ENCODE data around the gene SPP1. TPM values are rescaled to one million over a fixed set of nuclear protein-coding genes. Genes with fewer than 3 reads are reported as not detected.

The SPP1 gene
- total RNA-seq, 4 donors from 2014 or later: 5.6 to 37.8 (median 10.3) TPM

- 86% methylated on average over 5 of the region's 21 CpGs; no CpG with 5 or more reads in 1 of the 2 donors for WGBS, 2 donors (ENCODE audit: low coverage in 1 of 2)
Observed at GRCh38 chr4:87965501-87965975, 10.0 kb upstream of the SPP1 start.

GRCh38 chr4:87966095-87966496, 9.4 kb upstream of the SPP1 start:
- Histone ChIP-seq H3K27ac (no peak overlapping the region), H3K4me3 (no peak overlapping the region), H3K27me3 (peaks cover 5% of the 10 kb centered on the region), H3K4me1 (no peaks in the 10 kb centered on the region), H3K36me3 (no peaks in the 10 kb centered on the region), H3K9me3 (no peaks in the 10 kb centered on the region)
- no CpG with 5 or more reads among the region's 9 CpGs for WGBS, 2 donors (ENCODE audit: low coverage in 1 of 2)
- peak; percentile 16 for ATAC-seq
- TF ChIP-seq EP300 (IDR thresholded peaks at IDR 0.05): no peak
- no peak for TF ChIP-seq POLR2A (IDR thresholded peaks at IDR 0.05)
- no peak for TF ChIP-seq POLR2AphosphoS5 (IDR thresholded peaks at IDR 0.05)
- TF ChIP-seq, protein P1, sequence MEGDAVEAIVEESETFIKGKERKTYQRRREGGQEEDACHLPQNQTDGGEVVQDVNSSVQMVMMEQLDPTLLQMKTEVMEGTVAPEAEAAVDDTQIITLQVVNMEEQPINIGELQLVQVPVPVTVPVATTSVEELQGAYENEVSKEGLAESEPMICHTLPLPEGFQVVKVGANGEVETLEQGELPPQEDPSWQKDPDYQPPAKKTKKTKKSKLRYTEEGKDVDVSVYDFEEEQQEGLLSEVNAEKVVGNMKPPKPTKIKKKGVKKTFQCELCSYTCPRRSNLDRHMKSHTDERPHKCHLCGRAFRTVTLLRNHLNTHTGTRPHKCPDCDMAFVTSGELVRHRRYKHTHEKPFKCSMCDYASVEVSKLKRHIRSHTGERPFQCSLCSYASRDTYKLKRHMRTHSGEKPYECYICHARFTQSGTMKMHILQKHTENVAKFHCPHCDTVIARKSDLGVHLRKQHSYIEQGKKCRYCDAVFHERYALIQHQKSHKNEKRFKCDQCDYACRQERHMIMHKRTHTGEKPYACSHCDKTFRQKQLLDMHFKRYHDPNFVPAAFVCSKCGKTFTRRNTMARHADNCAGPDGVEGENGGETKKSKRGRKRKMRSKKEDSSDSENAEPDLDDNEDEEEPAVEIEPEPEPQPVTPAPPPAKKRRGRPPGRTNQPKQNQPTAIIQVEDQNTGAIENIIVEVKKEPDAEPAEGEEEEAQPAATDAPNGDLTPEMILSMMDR (IDR thresholded peaks at IDR 0.05): no peak

More at GRCh38 chr4:87965501-87965975, 10.0 kb upstream of the SPP1 start:
- peak; percentile 25 for ATAC-seq
- no peaks in the 10 kb centered on the region for H3K4me1 ChIP-seq
- H3K27me3 ChIP-seq: peaks cover 5% of the 10 kb centered on the region
- no peaks in the 10 kb centered on the region for H3K36me3 ChIP-seq
- TF ChIP-seq, protein P1 (IDR thresholded peaks at IDR 0.05): no peak
- no peak for TF ChIP-seq POLR2A (IDR thresholded peaks at IDR 0.05)
- no peak for TF ChIP-seq POLR2AphosphoS5 (IDR thresholded peaks at IDR 0.05)
- TF ChIP-seq EP300 (IDR thresholded peaks at IDR 0.05): no peak
- no peak overlapping the region for H3K27ac ChIP-seq
- H3K9me3 ChIP-seq: no peaks in the 10 kb centered on the region
- H3K4me3 ChIP-seq: no peak overlapping the region

DNA sequence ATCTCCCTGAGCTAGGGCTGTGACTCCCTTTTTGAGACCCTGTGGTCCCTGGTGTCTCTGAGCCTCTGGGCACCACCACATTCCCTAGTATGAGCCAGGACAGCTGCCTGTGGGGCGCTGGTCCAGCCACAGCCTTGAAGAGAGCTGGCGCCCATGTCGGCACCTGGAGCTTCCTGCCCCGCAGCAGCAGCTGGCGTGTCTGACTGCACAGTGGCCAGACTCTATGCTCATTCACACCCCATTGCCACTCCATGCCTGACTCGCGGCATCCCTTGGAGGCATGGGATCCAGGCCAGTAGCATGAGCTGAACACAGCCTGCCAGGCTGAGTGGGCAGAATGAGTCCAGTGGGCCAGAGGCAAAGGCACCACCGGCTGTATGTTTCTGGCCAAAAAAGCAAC, 8.3 kb upstream of the SPP1 start:
- Histone ChIP-seq H3K9me3 (no peaks in the 10 kb centered on the region), H3K36me3 (no peaks in the 10 kb centered on the region), H3K27me3 (peaks cover 5% of the 10 kb centered on the region), H3K27ac (no peak overlapping the region), H3K4me3 (no peak overlapping the region), H3K4me1 (no peaks in the 10 kb centered on the region)
- TF ChIP-seq POLR2A (IDR thresholded peaks at IDR 0.05) (no peak), POLR2AphosphoS5 (IDR thresholded peaks at IDR 0.05) (no peak), EP300 (IDR thresholded peaks at IDR 0.05) (no peak)
- TF ChIP-seq, protein P1 (IDR thresholded peaks at IDR 0.05): no peak
- no peak for ATAC-seq
- 100% methylated on average over 3 of the region's 8 CpGs; no CpG with 5 or more reads in 1 of the 2 donors for WGBS, 2 donors (ENCODE audit: low coverage in 1 of 2)

DNA sequence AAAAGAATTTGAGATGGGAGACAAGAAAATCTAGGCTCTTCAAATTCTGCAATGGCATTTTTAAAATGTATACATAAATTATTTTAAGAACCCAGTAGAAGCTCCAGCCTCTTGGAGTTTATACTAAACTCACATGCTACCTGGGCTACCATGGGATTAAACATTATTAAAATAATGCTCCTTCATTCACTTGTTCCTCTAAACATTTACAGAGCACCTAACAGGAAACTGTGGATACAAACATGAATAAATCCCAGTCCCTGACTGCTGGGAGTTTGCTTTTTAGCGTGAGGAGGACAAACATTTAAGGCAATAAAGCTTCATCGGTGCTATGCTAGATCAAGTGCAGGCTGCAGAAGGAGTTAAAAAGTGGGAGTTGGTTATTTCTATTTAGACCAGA, 5.4 kb upstream of the SPP1 start:
- Histone ChIP-seq H3K4me1 (peaks cover 0 to 9% (median 0%) of the 10 kb centered on the region in 3 donors), H3K27ac (no peak overlapping the region), H3K27me3 (peaks cover 5% of the 10 kb centered on the region), H3K36me3 (no peaks in the 10 kb centered on the region), H3K4me3 (no peak overlapping the region), H3K9me3 (no peaks in the 10 kb centered on the region)
- ATAC-seq: no peak
- WGBS, 2 donors (ENCODE audit: low coverage in 1 of 2): 84 to 86% methylated on average over 2 of the region's 2 CpGs
- no peak for TF ChIP-seq POLR2A (IDR thresholded peaks at IDR 0.05)
- no peak for TF ChIP-seq POLR2AphosphoS5 (IDR thresholded peaks at IDR 0.05)
- no peak for TF ChIP-seq EP300 (IDR thresholded peaks at IDR 0.05)
- TF ChIP-seq, protein P1 (IDR thresholded peaks at IDR 0.05): no peak

DNA sequence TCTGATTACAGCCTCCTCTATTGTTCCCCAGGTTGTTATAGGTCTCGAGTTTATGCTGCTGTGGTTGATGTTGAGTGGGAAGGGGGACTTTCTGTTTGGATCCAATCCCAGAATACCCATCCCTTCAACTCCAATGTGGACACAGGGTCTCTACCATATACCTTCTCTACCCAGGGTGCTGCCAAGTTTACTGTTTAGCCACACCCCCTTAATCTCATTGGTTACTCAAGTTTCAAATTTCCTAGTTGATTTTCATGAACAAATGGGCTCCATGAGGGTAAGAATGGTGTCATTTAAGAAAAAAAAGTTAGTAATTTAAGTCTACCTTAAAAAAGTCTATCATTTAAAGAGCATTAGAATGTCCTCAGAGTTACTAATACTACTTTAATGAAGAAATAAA, 3.6 kb upstream of the SPP1 start:
- Histone ChIP-seq H3K27ac (no peak overlapping the region), H3K9me3 (no peaks in the 10 kb centered on the region), H3K36me3 (no peaks in the 10 kb centered on the region), H3K4me3 (no peak overlapping the region), H3K4me1 (peaks cover 0 to 9% (median 0%) of the 10 kb centered on the region in 3 donors), H3K27me3 (no peaks in the 10 kb centered on the region)
- ATAC-seq: no peak
- TF ChIP-seq POLR2A (IDR thresholded peaks at IDR 0.05): no peak
- no peak for TF ChIP-seq POLR2AphosphoS5 (IDR thresholded peaks at IDR 0.05)
- TF ChIP-seq, protein P1 (IDR thresholded peaks at IDR 0.05): no peak
- no peak for TF ChIP-seq EP300 (IDR thresholded peaks at IDR 0.05)
- WGBS, 2 donors (ENCODE audit: low coverage in 1 of 2): 20 to 86% methylated on average over 1 of the region's 1 CpG

Measured in gastroesophageal sphincter (tissue), 4 donors.